H1 (cell line): ENCODE data around the gene SMAD1.

Experiments used
- CTCF ChIP-seq, 3 experiments: IDR thresholded peaks; 1 replicate in 2 of 3; 2 replicates in 1 of 3; pipeline versions ENCODE4 v1.5.1 to v1.6.1; 2011; ENCODE audit warnings: low read length in 3 of 3, mild to moderate bottlenecking in 3 of 3, inconsistent platforms in 2 of 3, low read depth in 1 of 3, moderate library complexity in 1 of 3; ENCODE audit not compliant: insufficient read depth in 1 of 3; ENCODE audit errors: control extremely low read depth in 1 of 3
- E2F6 ChIP-seq: IDR thresholded peaks from 2 replicates; pipeline ENCODE4 v1.6.1; 2012; ENCODE audit warnings: inconsistent platforms
- EGR1 ChIP-seq: IDR thresholded peaks from 2 replicates; pipeline ENCODE4 v1.6.1; 2011; ENCODE audit warnings: low read depth, low read length, borderline replicate concordance
- GABPA ChIP-seq: IDR thresholded peaks from 2 replicates; pipeline ENCODE4 v1.6.1; 2011; ENCODE audit warnings: mild to moderate bottlenecking, low read length, moderate library complexity, borderline replicate concordance; ENCODE audit not compliant: insufficient read depth
- GTF2F1 ChIP-seq: IDR thresholded peaks from 2 replicates; pipeline ENCODE4 v1.6.1; 2012; ENCODE audit warnings: low read depth, low read length, improper control_type of control experiment, borderline replicate concordance
- JUN ChIP-seq: IDR thresholded peaks from 2 replicates; pipeline ENCODE4 v1.6.1; 2011; ENCODE audit warnings: low read depth, mild to moderate bottlenecking, improper control_type of control experiment, low read length
- MAFK ChIP-seq: IDR thresholded peaks from 2 replicates; pipeline ENCODE4 v1.6.1; 2012; ENCODE audit warnings: low read depth, mild to moderate bottlenecking, improper control_type of control experiment, low read length
- POLR2A ChIP-seq, 2 experiments: IDR thresholded peaks; 1 replicate in 1 of 2; 2 replicates in 1 of 2; pipeline ENCODE4 v1.6.1; 2011; ENCODE audit warnings: low read depth in 2 of 2, low read length in 2 of 2, mild to moderate bottlenecking in 2 of 2; ENCODE audit errors: control extremely low read depth in 1 of 2
- POLR2AphosphoS5 ChIP-seq: IDR thresholded peaks from 2 replicates; pipeline ENCODE4 v1.6.1; 2011; ENCODE audit warnings: low read depth, low read length
- SP4 ChIP-seq: IDR thresholded peaks from 2 replicates; pipeline ENCODE4 v1.6.1; 2012; ENCODE audit warnings: low read length, inconsistent platforms

- no peak for TF ChIP-seq SP4
- TF ChIP-seq POLR2A (IDR thresholded peaks at IDR 0.05; ENCODE audit: control extremely low read depth in 1 of 2, low read depth in 2 of 2, low read length in 2 of 2) = no peak
- no peak for TF ChIP-seq CTCF (IDR thresholded peaks at IDR 0.05; ENCODE audit: control extremely low read depth in 1 of 3, insufficient read depth in 1 of 3, low read depth in 1 of 3, low read length in 3 of 3)
- TF ChIP-seq E2F6 = no peak
- no peak for TF ChIP-seq JUN
- TF ChIP-seq GABPA = no peak
- no peak for TF ChIP-seq EGR1
- no peak for TF ChIP-seq MAFK
- no peak for TF ChIP-seq POLR2AphosphoS5
- no peak for TF ChIP-seq GTF2F1
These were observed 63.4 kb downstream of the SMAD1 start for GRCh38 chr4:145545031-145545430.
